ENCODE measurements around the gene P2RY8. TPM values are rescaled to one million over a fixed set of nuclear protein-coding genes. Genes with fewer than 3 reads are reported as not detected.
"Not testable (repeated sequence)": the region's sequence is repeated elsewhere in the genome, so short reads cannot be mapped to it uniquely, and the experiment has no call there.

The P2RY8 gene, protein sequence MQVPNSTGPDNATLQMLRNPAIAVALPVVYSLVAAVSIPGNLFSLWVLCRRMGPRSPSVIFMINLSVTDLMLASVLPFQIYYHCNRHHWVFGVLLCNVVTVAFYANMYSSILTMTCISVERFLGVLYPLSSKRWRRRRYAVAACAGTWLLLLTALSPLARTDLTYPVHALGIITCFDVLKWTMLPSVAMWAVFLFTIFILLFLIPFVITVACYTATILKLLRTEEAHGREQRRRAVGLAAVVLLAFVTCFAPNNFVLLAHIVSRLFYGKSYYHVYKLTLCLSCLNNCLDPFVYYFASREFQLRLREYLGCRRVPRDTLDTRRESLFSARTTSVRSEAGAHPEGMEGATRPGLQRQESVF
- total RNA-seq, result 0.52 TPM

DNA sequence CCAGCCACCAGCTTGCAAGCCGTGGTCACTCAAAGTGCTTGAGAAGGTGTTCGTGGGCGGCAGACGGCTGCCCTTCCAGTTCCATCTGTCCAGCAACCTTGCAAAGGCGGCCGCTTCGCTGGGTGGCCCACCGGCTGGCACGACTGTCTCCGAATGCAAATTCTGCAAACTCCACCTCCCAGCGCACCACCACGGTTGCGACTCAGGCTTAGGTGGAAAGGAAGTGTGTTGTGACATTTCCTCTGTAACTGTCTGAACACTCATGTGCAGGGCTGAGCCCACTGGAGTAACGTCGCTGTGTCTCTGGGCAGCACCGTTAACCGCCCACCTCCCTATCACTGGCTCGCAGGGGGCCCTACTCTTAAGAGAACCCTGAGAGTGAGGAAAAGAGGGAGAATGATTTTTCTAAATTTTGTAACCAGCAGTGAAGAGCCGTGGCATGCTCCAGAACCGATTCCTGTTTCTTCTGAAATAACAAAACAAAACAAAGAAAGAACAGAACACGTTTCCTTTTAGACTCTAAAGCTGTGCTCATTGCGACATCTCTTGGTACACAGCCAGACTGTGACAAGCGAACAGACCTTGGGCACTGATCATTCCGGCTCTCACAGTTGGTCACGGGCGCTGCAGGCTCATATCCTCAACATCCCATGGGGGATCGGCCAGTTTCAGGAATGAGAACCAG, at the start of gene P2RY8:
TSS of gene P2RY8 (minus strand) at position 155 of the 685 bp plus-strand sequence. CDS start 70,627 bp downstream, outside the sequence.
- ATAC-seq, result peak; percentile 76

DNA sequence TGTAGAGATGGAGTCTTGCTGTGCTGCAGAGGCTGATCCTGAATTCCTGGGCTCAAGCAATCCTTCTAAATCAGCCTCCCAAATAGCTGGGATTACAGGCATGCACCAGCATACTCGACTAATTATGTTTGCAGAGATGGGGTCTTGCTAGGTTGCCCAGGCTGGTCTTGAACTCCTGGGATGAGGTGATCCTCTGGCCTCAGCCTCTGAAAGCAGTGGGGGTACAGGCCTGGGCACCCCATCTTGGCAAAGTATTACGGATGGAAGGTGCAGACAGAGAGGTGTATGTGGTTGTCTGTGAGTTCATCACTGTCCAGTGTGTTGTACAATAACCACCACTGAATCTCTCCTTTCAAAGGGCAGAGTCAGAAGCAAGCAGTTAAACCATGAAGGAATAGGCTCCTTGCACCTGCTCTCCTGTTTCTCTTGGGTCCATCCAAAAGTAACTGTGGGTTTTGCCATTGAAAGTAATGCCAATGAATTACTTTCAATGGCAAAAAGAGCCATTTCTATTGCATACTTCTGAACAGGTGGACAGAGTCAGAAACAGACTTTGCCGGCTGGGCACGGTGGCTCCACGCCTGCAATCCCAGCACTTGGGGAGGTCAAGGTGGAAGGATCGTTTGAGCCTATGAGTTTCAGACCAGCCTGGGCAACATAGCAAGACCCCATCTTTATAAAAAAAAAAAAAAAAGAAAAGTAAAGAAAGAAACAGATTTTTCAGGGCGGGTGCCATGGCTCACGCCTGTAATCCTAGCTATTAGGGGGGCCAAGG, 47.4 kb upstream of the P2RY8 start:
- ATAC-seq, result no peak

DNA sequence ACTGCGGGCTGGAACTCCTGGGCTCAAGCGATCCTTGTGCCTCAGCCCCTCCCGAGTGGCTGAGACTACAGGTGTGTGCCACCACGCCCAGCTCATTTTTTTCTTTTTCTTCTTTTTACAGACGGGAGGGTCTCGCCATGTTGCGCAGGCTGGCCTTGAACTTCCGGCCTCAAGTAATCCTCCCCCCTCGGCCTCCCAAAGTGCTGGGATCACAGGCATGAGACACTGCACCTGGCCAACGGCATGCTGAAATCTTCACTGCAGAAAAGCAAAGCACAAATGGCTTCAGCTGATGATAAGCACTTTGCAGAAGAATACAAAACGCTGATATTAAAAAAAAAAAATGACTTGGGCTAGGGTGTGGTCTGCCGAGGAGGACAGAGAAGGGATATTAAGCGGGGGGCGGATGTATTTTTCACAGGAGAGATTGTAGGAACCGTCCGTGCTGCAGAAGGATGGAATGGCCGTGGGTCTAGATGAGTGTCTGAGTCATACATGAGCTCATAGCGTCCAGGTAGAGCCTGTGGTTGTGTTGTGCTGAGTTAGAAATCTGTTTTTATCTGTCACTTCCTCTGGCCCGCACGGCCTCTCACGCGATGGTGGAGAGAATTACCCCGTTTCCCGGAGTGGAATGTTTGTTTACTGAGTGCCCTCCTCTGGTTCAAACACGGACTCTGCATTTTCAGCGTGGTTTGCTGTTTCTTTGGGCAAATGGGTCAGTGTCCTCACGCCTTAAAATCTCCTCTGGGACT, 45.9 kb upstream of the P2RY8 start:
- ATAC-seq, result peak; percentile 57

DNA sequence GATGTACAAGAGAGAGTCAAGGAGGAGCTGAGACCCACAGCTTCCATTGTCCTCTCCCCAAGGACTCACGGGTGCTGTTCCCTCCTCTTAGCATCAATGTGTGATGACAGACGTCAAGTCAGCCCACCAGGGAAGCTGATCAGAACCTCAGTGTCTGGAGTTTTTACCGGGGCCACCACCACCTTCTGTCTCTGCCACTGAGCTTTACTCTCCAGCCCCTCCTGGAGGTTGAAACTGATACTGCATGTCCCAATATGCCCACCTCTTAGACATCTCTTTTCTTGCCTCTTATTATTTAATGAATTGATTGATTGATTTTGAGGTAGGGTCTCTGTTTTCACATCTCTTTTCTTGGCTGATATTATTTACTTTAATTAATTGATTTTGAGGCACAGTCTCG, 44.1 kb upstream of the P2RY8 start:
- ATAC-seq, result peak; percentile 71

DNA sequence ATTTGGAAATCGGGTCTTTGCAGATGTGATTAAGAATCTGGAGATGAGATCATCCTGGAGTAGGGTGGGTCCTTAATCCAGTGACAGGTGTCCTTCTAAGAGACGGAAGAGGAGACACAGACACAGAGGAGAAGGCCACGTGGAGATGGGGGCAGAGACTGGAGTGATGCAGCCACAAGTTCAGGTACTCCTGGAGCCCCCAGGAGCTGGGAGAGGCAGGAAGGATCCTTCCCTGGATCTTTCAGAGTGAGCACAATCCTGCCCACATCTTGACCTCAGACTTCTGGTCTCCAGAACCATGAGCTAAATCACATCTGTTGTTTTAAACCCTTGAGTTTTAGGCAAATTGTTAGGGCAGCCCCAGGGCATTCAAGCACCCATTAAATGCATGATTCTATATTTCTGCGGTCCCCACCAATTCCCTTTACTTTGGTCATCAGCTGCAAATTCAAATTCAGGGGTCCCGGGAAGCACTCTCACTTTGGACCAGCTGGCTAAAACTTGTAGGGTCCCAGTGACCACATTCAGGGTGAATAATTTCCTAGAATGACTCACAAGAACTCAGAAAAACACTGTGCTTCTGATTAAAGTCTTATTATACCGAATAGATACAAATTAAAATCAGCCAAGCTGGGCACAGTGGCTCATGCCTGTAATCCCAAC, 41.7 kb upstream of the P2RY8 start:
- no peak for ATAC-seq

DNA sequence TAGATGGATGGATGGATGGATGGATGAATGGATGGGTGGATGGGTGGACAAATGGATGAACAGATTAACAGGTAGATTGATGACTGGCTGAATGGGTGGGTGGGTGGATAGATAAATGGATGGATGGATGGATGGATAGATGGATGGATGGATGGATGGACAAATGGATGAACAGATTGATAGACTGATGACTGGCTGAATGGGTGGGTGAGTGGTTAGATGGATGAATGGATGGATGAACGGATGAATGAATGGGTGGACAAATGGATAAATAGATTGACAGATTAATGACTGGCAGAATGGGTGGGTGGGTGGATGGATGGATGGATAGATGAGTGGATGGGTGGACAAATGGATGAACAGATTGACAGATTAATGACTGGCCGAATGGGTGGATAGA, 40.9 kb upstream of the P2RY8 start:
- no peak for ATAC-seq

DNA sequence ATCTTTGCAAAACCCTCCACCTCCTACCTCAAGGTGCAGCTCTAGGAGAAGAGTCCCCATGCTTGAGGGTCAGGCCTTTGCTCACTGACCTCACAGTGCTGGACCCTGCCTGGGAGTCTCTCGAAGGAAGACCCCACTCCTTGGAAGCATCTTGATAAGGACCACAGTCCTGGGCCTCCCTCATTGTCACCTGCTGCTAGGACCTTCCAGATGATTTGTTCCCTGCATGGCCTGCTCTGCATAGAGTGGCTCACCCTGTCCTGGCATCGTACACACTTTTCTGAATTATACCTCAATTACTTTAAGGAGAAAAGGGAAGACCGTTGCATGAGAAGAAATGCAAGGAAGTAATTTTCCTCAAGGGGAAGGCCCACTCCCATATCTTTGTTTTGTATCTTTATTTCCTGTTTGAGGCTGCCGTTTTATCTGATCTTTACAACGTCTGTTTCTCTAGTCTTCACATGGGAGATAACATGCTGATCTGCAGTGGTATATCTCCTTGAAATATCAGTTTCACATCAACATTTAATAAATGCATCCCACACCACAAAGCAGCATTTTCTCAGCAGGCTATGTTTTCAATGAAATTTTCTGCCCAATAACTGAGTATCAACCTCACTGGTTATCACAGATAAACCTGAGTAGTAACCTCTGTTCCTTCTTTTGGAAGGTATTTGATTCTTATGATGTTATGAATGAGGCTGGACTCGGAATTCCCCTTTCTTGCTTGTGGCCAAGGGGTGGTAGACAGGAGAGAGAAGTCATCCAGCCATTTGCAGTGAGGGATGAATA, 39.4 kb upstream of the P2RY8 start:
- no peak for ATAC-seq

DNA sequence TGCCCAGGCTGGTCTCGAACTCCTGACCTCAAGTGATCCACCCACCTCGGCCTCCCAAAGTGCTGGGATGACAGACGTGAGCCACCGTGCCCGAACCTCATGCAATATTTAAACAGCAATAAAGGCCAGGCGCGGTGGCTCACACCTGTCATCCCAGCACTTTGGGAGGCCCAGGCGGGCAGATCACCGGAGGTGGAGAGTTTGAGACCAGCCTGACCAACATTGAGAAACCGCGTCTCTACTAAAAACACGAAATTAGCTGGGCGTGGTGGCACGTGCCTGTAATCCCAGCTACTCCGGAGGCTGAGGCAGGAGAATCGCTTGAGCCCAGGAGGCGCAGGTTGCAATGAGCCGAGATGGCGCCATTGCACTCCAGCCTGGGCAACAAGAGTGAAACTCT, 37.2 kb upstream of the P2RY8 start:
- ATAC-seq, result not testable (repeated sequence)

DNA sequence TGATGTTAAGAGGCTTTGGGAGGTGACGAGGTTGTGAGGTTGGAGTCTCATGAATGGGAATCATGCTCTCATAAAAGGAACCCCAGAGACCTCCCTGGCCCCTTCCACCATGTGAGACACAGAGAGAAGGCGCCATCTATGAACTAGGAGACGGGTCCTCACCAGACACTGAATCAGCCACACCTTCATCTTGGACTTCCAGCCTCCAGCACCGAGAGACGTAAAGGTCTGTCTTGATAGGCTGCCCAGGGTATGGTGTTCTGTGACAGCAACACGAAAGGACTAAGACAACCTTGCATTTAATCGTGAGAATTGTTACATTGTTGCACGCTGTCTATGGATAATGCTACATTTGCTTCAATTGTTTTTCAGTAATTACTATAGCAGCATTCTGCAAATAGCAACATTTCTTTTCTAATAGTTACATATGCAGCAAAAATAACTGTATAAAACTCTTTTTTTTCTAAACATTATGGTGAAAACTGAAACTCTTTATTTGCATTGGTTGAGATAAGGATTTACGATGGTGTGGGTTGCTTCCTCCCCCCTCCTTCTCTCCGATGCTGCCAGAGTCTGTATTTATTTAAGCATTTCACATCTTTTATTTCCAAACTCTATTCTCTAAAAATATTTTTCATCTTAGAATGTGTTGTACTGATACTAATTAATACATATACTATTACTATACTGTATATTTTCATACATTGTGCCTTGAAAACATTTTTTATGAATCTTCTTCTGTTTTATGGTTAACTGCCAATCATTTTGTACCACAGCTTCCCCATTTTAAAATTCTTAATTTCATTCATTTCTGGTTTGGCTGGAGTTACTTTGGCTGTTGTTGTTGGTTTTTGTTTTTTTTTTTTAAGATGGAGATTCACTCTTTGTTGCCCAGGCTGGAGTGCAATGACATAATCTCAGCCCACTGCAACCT, 28.0 kb upstream of the P2RY8 start:
- ATAC-seq, result no peak

DNA sequence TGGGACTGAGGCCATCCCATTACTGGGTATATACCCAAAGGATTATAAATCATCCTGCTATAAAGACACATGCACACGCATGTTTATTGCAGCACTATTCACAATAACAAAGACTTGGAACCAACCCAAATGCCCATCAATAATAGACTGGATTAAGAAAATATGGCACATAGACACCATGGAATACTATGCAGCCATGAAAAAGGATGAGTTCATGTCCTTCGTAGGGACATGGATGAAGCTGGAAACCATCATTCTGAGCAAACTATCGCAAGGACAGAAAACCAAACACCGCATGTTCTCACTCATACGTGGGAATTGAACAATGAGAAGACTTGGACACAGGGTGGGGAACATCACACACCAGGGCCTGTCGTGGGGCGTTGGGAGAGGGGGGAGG, 27.1 kb upstream of the P2RY8 start:
- not testable (repeated sequence) for ATAC-seq

DNA sequence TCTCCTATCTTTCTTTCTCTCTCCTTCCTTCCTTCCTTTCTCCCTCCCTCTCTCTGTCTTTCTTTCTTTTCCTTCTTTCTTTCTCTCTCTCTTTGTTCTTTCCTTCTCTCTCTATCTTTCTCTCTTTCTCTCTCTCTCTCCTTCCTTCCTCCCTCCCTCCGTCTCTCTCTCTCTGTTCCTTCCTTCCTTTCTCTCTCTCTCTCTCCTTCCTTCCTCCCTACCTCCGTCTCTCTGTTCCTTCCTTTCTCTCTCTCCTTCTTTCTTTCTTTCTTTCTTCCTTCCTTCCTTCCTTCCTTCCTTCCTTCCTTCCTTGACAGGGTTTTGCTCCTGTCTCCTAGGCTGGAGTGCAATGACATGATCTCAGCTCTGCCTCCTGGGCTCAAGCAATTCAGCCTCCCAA, 24.2 kb upstream of the P2RY8 start:
- no peak for ATAC-seq

DNA sequence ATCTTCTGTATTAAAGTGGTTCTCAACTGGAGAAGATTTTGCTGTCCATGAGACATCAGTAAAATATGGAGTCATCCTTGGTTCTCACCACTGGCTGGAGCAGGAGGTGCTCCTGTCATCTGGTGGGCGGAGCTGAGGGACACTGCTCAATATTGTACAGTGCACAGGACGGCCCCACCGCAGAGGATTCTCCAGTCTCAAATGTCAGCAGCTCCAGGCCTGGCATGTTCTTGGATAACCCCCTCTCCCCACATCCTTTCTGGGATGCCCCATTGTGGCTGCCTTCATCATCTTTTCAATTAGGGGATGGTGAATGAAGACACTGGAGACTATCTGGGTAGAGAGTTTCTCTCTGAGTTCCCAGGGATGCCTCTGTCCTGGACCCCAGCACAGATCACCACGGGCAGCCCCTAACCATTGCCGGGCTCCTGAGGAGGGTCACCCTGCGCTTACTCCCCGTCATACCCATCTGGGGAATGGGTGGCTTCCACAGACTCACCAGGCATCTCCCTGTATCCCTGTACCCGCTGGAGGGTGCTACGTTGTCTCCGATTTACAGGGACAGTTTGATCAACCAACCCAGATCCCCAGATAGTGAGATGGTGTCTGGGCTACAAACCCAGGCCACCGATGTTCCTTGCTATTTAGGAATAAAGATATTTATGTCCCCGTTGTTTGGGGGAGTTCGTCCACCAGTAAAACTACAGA, 21.9 kb upstream of the P2RY8 start:
- no peak for ATAC-seq

DNA sequence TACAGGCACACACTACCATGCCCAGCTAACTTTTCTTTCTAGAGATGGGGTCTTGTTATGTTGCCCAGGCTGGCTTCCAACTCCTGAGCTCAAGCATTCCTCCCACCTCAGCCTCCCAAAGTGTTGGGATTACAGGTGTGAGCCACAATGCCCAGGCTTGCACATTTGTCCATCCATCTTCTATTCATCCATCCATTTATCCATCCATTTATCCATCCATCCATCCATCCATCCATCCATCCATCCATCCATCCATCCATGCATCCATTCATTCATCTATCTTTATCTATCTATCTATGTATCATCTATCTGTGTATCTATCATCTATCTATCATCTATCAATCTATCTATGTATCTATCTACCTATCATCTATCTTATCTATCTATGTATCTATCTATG, 20.5 kb upstream of the P2RY8 start:
- not testable (repeated sequence) for ATAC-seq

DNA sequence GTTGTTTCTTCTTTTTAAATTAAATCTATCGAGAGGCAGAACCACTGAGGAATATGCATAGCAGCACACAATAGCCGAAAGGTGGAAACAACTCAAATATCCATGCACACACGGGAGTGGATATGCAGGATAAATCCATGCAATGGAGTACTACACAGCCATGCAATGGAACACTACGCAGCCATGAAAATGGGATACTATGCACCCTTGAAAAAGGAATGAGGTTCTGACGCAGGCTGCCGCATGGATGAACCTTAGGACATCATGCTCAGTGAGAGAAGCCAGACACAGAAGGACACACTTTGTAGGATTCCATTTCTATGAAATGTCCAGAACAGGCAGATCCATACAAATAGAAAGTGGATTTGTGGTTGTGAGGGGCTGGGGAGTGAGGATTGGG, 18.4 kb upstream of the P2RY8 start:
- ATAC-seq, result no peak

DNA sequence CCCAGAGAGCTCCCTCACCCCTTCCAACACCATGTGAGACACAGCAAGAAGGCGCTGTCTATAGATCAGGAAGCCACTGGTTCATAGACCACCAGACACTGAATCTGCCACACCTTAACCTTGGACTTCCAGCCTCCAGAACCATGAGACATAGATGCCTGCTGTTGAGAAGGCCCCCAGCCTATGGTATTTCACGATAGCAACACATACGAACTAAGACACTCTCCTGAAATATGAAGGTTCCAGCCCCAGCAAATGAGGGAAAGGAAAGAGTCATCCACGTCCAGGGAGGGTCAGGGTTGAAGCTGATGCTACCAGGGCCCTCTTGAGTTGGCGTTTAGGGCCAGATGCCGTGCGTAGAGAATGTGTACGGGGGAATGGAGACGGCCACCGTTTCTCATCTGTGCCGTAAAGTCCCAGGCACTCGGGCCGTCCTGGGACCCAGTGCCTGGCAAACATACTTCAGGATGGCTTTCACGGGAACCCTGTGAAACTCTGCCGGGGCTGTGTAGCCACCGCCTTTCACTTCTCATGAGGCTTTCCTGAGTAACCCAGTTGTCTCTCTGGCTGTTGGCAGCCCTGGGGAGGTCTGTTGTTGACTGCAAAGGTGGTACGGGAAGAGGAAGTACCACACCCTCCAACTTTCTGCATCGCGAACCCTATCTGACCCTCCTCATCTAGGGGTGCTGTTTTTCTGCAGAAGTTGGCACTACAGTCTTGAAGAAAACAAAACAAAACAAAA, 17.7 kb upstream of the P2RY8 start:
- peak; percentile 59 for ATAC-seq

DNA sequence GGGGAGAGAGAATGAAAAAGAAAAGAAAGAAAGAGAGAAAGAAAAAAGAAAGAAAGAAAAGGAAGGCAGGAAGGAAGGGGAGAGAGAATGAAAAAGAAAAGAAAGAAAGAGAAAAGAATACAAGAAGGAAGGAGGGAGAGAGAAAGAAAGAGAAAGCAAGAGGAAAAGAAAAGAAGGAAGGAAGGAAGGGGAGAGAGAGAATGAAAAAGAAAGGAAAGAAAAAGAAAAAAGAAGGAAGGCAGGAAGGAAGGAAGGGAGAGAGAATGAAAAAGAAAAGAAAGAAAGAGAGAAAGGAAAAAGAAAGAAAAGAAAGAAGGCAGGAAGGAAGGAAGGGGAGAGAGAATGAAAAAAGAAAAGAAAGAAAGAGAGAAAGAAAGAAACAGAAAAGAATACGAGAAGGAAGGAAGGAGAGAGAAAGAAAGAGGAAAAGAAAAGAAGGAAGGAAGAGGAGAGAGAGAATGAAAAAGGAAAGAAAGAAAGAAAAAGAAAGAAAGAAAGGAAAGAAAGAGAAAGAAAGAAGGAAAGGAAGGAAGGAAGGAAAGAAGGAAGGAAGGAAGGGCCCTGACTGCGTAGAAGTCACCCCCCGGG, 15.1 kb upstream of the P2RY8 start:
- ATAC-seq, result no peak

DNA sequence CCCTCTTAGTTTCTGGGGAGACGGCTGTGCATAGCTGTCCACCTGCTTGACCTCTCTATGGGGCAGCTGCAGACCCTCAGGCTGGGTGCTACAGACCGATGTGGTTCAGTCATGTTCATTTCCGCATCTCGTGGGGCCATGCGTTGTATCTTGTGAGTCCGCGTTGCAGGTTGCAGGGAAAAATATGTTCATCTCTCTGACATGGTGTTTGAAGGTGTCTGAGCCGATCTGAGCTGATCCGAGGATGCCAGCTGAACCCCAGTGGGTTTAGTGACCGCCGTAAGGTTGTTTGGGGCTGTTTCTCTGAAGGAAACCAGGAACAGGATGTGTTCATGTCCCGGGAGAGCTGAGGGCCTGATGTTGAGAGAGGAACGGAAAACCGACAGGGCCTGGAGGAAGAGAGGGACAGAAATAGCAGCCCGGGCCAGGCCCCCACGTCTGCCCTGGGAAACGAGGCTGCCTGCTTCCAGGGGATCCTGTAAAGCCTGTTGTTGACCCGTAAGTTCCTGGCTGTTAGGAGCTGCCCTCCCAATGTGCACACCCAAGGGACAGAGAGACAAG, 9.8 kb upstream of the P2RY8 start:
- ATAC-seq, result no peak

Measured in esophagus mucosa (tissue), 1 donor.